ENCODE results near the gene BRSK2. TPM values are rescaled to one million over a fixed set of nuclear protein-coding genes. Genes with fewer than 3 reads are reported as not detected.

Gene BRSK2
- total and polyA plus RNA-seq, 9 of the 15 experiments (the other 6 are each of a cell fraction or from before 2014, with no cell fraction given), result 0.06 to 0.52 (median 0.18) TPM; not detected in 5

DNA sequence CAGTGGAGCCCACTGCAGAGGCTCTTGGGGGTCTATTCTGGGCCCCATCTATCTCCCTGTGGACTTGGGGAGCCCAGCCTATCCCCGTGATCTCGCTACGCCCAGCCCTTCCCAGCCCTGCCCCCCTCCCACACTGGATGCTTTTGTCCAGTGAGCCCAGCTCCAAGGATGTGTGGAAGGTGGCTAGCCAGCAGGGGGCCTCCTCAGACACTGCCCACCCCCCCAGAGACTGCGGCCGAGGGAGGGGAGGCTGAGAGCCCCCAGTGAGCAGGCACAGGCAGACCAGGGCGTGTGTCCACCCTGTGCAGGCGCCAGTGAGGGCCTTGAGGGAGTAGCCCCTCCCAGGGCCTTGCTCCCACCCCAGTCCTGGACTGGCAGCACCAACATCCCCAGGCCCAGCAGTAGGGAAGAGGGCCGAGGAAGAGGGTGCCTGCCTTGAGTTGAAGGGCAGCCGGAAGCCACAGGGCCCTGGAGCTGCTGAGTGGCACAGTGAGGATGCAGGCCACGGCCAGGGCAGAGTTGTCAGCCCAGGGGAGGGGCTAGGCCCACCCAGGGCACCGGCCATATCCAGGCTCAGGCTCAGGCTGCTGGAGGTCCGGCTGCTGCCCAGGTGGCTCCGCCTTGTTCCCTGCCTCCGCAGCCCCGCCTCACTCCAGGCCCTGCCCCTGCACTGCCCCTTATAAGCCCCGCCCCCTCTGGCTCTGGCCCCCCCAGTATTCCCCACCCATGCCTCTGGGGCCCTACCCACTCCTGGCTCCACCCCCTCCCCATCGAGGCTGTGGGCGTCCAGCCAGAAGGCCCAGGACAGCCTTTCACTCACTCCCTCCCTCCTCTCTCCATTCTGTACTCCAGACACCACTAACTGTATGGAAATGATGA, 68.8 kb downstream of the BRSK2 start:
- Histone ChIP-seq H3K27me3 (ENCODE audit: control insufficient read depth in 2 of 2, insufficient read depth in 2 of 2, low read length in 2 of 2) (peaks cover 0 to 16% of the 10 kb centered on the region in 2 experiments; a peak in 2 of 5 replicates), H3K4me1 (replicated peaks in 1 of 2; ENCODE audit: control insufficient read depth in 2 of 2, insufficient read depth in 2 of 2, low read length in 2 of 2) (peaks cover 0 to 76% of the 10 kb centered on the region in 2 experiments; a peak in 2 of 5 replicates), H2AFZ (ENCODE audit: low read depth, low read length) (no peak overlapping the region), H3K9me1 (ENCODE audit: control insufficient read depth, insufficient read depth, low read length) (no peaks in the 10 kb centered on the region), H3K4me3 (no peak overlapping the region), H3K27ac (ENCODE audit: extremely low read depth, low read depth, low read length) (no peak overlapping the region), H3K79me2 (ENCODE audit: control insufficient read depth, insufficient read depth, low read length) (no peaks in the 10 kb centered on the region), H3K36me3 (ENCODE audit: control insufficient read depth, insufficient read depth, low read length) (no peaks in the 10 kb centered on the region), H4K20me1 (replicated peaks; ENCODE audit: control insufficient read depth, insufficient read depth, low read length) (peaks cover 19% of the 10 kb centered on the region), H3K9ac (ENCODE audit: insufficient read depth in 1 of 2, low read depth in 2 of 2, low read length in 2 of 2) (no peak overlapping the region), H3K4me2 (ENCODE audit: insufficient read depth, low read length) (no peak overlapping the region), H3K9me3 (replicated peaks; ENCODE audit: control insufficient read depth, insufficient read depth, low read depth, low read length) (no peaks in the 10 kb centered on the region)
- no peak for TF ChIP-seq DIDO1 (tag; IDR thresholded peaks at IDR 0.05; ENCODE audit: low read depth)
- TF ChIP-seq CEBPB (tag; IDR thresholded peaks at IDR 0.05), result no peak
- TF ChIP-seq, protein P1, sequence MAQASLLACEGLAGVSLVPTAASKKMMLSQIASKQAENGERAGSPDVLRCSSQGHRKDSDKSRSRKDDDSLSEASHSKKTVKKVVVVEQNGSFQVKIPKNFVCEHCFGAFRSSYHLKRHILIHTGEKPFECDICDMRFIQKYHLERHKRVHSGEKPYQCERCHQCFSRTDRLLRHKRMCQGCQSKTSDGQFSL (CRISPR knock-in tag; IDR thresholded peaks at IDR 0.05), result peak; percentile 62; the same call in 1 of the 2 replicates
- TF ChIP-seq, protein P1 (tag; IDR thresholded peaks at IDR 0.05), result no peak
- TF ChIP-seq, protein P2, sequence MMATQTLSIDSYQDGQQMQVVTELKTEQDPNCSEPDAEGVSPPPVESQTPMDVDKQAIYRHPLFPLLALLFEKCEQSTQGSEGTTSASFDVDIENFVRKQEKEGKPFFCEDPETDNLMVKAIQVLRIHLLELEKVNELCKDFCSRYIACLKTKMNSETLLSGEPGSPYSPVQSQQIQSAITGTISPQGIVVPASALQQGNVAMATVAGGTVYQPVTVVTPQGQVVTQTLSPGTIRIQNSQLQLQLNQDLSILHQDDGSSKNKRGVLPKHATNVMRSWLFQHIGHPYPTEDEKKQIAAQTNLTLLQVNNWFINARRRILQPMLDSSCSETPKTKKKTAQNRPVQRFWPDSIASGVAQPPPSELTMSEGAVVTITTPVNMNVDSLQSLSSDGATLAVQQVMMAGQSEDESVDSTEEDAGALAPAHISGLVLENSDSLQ (IDR thresholded peaks at IDR 0.05), result peak; percentile 19; the same call in 1 of the 2 replicates
- no peak for TF ChIP-seq ZNF41 (CRISPR knock-in tag; conservative IDR thresholded peaks at IDR 0.05)
- TF ChIP-seq EGR1 (conservative IDR thresholded peaks at IDR 0.05), result peak; percentile 45; the same call in 1 of the 2 replicates
- peak; percentile 58 for TF ChIP-seq ZNF316 (IDR thresholded peaks at IDR 0.05)
- TF ChIP-seq, protein P3, sequence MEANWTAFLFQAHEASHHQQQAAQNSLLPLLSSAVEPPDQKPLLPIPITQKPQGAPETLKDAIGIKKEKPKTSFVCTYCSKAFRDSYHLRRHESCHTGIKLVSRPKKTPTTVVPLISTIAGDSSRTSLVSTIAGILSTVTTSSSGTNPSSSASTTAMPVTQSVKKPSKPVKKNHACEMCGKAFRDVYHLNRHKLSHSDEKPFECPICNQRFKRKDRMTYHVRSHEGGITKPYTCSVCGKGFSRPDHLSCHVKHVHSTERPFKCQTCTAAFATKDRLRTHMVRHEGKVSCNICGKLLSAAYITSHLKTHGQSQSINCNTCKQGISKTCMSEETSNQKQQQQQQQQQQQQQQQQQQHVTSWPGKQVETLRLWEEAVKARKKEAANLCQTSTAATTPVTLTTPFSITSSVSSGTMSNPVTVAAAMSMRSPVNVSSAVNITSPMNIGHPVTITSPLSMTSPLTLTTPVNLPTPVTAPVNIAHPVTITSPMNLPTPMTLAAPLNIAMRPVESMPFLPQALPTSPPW (CRISPR knock-in tag; IDR thresholded peaks at IDR 0.05), result peak; percentile 51
- TF ChIP-seq NFIC (IDR thresholded peaks at IDR 0.05), result peak; percentile 47
- TF ChIP-seq ZEB2 (IDR thresholded peaks at IDR 0.05), result no peak
- no peak for TF ChIP-seq BHLHE40 (IDR thresholded peaks at IDR 0.05; ENCODE audit: low read length)
- TF ChIP-seq, protein P4, sequence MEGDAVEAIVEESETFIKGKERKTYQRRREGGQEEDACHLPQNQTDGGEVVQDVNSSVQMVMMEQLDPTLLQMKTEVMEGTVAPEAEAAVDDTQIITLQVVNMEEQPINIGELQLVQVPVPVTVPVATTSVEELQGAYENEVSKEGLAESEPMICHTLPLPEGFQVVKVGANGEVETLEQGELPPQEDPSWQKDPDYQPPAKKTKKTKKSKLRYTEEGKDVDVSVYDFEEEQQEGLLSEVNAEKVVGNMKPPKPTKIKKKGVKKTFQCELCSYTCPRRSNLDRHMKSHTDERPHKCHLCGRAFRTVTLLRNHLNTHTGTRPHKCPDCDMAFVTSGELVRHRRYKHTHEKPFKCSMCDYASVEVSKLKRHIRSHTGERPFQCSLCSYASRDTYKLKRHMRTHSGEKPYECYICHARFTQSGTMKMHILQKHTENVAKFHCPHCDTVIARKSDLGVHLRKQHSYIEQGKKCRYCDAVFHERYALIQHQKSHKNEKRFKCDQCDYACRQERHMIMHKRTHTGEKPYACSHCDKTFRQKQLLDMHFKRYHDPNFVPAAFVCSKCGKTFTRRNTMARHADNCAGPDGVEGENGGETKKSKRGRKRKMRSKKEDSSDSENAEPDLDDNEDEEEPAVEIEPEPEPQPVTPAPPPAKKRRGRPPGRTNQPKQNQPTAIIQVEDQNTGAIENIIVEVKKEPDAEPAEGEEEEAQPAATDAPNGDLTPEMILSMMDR (IDR thresholded peaks at IDR 0.05 in 2 of 3, conservative IDR thresholded peaks at IDR 0.05 in 1 of 3; ENCODE audit: insufficient read depth in 2 of 3, low read depth in 1 of 3, low read length in 3 of 3), result peak in 2 of 3 experiments; percentile 15 to 30; a peak in 3 of 6 replicates
- TF ChIP-seq RAD21 (CRISPR knock-in tag; conservative IDR thresholded peaks at IDR 0.05 in 1 of 2, IDR thresholded peaks at IDR 0.05 in 1 of 2), result peak in 1 of 2 experiments; percentile 27; a peak in 1 of 4 replicates
- FAIRE-seq (no peak), DNase-seq (ENCODE audit: extremely low read depth in 1 of 4, low spot score in 3 of 4) (peak; percentile 72 to 89 (median 87)), ATAC-seq (peak; percentile 92)
- ChIA-PET POLR2A (no interaction called here), CTCF (ENCODE audit: low intra/inter-chr PET ratio) (interaction anchor here (0.5 to 0.7 kb wide), 2 partner anchors 929 to 1118 kb away, joined by 3 read pairs; no protein-coding TSS in a partner anchor)
- no TSS peak for BruUV-seq (replicated peaks)
- in situ Hi-C loops (cut with MboI) (no loop called here), intact Hi-C loops (cut with micrococcal nuclease) (loop anchor here (10.0 kb wide), 1 partner anchor 116 kb away; the partner anchor contains the start of gene DUSP8)
- 7% methylated on average over 7 of the region's 18 CpGs for WGBS (ENCODE audit: insufficient coverage, low coverage, missing lambda C conversion rate)

Data from K562 (cell line).